GM18858 (cell line): Measurements from ENCODE around the gene SEZ6L2.

ENCODE experiments used
- ATAC-seq: cut with Tn5 transposase; IDR thresholded peaks from one replicate; pipeline ENCODE4 v1.9.1; 2021; ENCODE audit not compliant: unreplicated experiment

Gene SEZ6L2

DNA sequence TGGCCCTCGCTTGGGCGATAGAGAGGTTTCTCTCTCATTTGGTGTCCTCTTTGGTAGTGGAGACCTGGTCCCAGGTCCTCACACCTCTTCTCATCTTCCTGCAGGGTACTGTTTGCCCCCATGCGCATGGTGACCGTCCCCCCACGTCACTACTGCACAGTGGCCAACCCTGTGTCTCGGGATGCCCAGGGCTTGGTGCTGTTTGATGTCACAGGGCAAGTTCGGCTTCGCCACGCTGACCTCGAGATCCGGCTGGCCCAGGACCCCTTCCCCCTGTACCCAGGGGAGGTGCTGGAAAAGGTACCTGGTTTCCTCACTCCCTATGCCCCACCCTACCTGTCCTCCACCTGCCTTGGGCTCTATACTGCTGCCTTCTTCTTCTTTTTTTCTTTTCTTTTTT is 68.6 kb downstream of the SEZ6L2 start:
- no peak for ATAC-seq

DNA sequence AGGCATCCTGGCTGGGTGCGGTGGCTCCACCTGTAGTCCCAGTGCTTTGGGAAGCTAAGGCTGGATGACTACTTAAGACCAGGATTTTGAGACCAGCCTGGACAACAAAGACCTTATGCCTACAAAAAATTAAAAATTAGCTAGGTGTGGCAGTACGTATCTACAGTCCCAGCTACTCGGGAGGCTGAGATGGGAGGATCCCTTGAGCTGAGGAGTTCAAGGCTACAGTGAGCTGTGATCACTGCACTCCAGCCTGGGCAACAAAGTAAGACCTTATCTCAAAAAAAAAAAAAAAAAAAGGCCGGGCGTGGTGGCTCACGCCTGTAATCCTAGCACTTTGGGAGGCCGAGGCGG is 73.0 kb downstream of the SEZ6L2 start:
- no peak for ATAC-seq

DNA sequence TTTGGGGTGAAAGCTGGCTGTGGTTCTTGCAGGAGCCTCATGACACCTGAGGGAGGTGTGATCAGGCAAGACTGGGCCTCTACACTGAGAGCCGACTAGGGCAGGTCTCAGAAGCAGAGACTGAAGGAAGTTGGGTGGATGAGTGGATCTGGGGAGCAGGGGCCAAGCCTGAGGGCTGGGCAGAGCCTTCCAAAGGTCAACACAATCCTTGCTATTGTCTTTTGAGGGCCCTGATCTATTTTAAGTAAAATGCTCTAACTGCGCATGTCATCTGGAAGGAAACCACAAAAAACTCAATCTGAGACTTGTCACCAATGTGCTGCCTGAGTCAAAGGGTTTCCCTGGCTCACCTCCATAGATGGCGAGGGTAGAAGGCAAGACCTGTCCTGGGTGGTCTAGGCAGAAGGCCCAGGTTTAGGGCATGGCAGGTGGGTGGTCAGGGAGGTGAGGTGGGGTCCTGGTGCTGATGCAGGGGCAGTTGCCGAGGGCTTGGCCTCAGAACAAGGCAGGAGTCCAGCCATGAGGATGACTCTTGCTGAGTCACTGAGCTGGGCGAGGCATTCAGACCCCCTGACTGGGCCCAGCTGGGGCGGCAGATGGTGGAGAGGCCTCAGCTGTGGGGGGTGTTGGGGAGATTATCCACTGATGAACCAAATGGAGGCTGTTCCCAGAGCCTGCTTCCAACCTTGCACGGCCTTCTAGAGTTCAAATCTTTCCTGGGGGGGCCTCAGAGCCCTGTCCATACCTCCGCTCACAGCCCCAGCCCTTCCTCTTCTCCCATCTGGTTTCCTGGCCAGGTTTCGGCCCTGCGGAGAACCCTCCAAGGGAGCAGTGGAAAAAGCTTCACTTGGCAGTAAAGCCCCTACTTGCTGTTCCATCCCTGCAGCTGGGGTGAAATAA is 74.0 kb downstream of the SEZ6L2 start:
- no peak for ATAC-seq

DNA sequence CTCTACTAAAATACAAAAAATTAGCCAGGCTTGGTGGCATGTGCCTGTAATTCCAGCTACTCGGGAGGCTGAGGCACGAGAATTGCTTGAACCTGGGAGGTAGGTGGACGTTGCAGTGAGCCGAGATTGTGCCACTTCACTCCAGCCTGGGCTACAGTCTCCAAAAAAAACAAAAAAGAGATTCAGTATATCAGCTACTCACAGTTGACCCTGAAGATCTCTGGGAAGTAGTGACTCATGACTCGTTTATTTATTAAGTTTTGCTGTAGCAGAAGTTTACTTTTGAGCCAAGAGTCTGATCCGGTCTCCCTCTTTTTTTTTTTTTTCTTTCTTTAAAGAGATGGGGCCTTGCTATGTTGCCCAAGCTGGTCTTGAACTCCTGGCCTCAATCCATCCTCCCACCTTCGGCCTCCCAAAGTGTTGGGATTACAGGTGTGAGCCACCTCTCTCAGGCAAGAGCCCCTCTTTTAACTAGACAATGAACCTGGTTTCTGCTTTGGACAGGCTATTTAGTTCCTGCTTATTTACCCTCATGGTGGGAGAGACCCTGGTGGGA is 74.7 kb downstream of the SEZ6L2 start:
- ATAC-seq = no peak

DNA sequence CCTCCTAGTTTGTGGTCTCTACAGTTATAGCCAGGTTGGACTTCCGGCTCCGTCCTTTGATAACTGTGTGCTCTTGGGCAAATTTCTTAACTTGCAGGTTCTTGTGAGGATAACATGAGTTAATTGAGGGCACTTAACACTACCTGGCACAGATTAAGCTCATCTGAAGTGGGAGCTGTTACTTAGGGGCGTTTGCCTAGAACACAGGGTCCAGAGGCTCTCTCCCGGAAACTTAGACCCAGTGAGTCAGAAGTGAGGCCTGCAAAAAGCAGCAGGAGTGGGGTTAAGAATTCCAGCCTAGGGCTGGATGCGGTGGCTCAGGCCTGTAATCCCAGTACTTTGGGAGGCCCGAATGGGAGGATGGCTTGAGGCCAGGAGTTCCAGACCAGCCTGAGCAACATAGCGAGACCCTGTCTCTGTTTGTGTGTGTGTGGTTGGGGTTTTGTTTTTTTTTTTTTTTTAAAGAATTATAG is 77.7 kb downstream of the SEZ6L2 start:
- ATAC-seq = no peak
